22Rv1 (cell line): Measurements from ENCODE around the gene TXNDC11.

Experiments used
- ZFX ChIP-seq: fragments of 450-650 bp; IDR thresholded peaks from 2 replicates; pipeline ENCODE4 v1.6.1; 2017; ENCODE audit warnings: antibody characterized with exemption, borderline replicate concordance
- TF ChIP-seq, protein P1 (sequence below): fragments of 450-650 bp; IDR thresholded peaks from 2 replicates; pipeline ENCODE4 v1.5.1; 2017; ENCODE audit warnings: mild to moderate bottlenecking

DNA sequence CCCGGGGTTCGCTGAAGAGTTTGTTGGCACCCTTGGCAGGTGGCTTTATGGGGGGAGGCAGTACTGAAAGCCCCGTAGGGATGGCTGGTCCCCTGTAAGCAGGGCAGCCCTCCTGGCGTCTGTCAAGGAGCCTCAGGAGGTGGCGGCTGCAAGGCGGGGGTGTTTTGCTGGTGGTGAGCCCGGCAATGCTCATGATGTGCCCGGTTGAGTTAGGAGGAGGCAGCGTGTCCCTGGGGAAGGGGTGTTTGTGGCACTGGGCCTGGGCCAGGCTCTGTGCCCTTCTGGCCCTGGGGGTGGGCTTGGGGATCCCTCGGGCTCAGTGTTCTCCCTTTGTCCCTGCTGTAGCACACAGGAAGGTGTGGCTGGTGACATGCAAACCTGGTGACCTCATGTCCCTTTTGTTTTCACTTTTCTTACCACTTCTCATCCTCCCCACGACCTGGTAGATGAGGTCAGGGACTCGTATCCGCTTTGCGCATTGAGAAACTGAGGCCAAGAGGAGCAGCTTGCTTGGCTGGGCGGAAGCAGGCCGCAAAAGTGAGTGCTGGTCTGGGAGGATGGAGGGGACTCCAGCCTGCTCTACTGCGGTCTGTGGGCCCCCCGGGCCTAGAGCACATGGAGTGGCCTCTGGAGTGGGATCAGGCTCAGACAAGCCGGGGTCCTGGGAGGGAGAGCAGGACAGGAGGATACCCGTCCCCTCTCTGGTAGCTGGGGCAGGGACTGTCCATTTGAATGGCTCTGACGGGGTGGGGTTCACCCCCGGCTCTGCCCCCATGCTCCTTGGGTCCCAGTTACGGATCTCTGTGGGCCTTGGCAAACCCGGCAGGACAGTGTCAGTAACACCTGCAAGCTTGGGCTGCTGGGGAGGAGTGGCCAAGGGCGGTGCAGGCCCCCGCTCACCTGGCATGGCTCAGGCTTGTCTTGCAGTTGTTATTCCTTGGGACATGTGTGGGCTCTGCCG, 72.2 kb downstream of the TXNDC11 start:
- TF ChIP-seq, protein P1, sequence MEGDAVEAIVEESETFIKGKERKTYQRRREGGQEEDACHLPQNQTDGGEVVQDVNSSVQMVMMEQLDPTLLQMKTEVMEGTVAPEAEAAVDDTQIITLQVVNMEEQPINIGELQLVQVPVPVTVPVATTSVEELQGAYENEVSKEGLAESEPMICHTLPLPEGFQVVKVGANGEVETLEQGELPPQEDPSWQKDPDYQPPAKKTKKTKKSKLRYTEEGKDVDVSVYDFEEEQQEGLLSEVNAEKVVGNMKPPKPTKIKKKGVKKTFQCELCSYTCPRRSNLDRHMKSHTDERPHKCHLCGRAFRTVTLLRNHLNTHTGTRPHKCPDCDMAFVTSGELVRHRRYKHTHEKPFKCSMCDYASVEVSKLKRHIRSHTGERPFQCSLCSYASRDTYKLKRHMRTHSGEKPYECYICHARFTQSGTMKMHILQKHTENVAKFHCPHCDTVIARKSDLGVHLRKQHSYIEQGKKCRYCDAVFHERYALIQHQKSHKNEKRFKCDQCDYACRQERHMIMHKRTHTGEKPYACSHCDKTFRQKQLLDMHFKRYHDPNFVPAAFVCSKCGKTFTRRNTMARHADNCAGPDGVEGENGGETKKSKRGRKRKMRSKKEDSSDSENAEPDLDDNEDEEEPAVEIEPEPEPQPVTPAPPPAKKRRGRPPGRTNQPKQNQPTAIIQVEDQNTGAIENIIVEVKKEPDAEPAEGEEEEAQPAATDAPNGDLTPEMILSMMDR: no peak
- TF ChIP-seq ZFX: no peak
